Stimulated activated CD4-positive, alpha-beta T cell treated with anti-CD3 and anti-CD28 coated beads, Interleukin-4, amount 100 ng/mL, for 48 hours (primary cell): ENCODE data around the gene PTPRZ1.

Source experiments
- DNase-seq, 2 donors: peaks; one replicate each; pipeline ENCODE4 v3.0.0-alpha.2; 2020; ENCODE audit warnings: low read depth in 2 of 2

The PTPRZ1 gene

GRCh38 chr7:121872831-121873288, at the start of gene PTPRZ1:
Gene PTPRZ1 (plus strand): TSS chr7:121873161. CDS start chr7:121873500, 339 bp downstream.
- DNase-seq: no peak

- no peak for DNase-seq
Measured at GRCh38 chr7:121824276-121824675, 48.7 kb upstream of the PTPRZ1 start.

GRCh38 chr7:121831351-121831750, 41.6 kb upstream of the PTPRZ1 start:
- DNase-seq: no peak

- DNase-seq: no peak
Measured at GRCh38 chr7:121831801-121832200, 41.2 kb upstream of the PTPRZ1 start.

- no peak for DNase-seq
Measured at GRCh38 chr7:121832347-121832746, 40.6 kb upstream of the PTPRZ1 start.

- DNase-seq: no peak
Measured at GRCh38 chr7:121833991-121834390, 39.0 kb upstream of the PTPRZ1 start.

GRCh38 chr7:121837462-121837861, 35.5 kb upstream of the PTPRZ1 start:
- DNase-seq: no peak

- DNase-seq: no peak
Measured at GRCh38 chr7:121847041-121847440, 25.9 kb upstream of the PTPRZ1 start.

- no peak for DNase-seq
Measured at GRCh38 chr7:121853307-121853706, 19.7 kb upstream of the PTPRZ1 start.

GRCh38 chr7:121860953-121861352, 12.0 kb upstream of the PTPRZ1 start:
- DNase-seq: no peak

- DNase-seq: no peak
Measured at GRCh38 chr7:121862591-121862990, 10.4 kb upstream of the PTPRZ1 start.

- DNase-seq: no peak
Measured at GRCh38 chr7:121871188-121871587, 1.8 kb upstream of the PTPRZ1 start.

GRCh38 chr7:121873289-121874194, 581 bp downstream of the PTPRZ1 start:
- no peak for DNase-seq

GRCh38 chr7:121874298-121874697, 1.3 kb downstream of the PTPRZ1 start:
- DNase-seq: no peak

- no peak for DNase-seq
Measured at GRCh38 chr7:121875203-121875602, 2.2 kb downstream of the PTPRZ1 start.

- DNase-seq: no peak
Measured at GRCh38 chr7:121876656-121877500, 3.9 kb downstream of the PTPRZ1 start.

- DNase-seq: no peak
Measured at GRCh38 chr7:121878918-121879464, 6.0 kb downstream of the PTPRZ1 start.

GRCh38 chr7:121879544-121879943, 6.6 kb downstream of the PTPRZ1 start:
- no peak for DNase-seq

GRCh38 chr7:121882731-121883130, 9.8 kb downstream of the PTPRZ1 start:
- no peak for DNase-seq

GRCh38 chr7:121885166-121885920, 12.4 kb downstream of the PTPRZ1 start:
- DNase-seq: no peak

- DNase-seq: no peak
Measured at GRCh38 chr7:121887634-121888033, 14.7 kb downstream of the PTPRZ1 start.

- no peak for DNase-seq
Measured at GRCh38 chr7:121890833-121891232, 17.9 kb downstream of the PTPRZ1 start.
